AG09319 (cell line): Measurements from ENCODE around the gene HOXA10.

Experiments used
- DNase-seq: peaks from one replicate; pipeline ENCODE4 v3.0.0-alpha.2; 2010; ENCODE audit warnings: low read depth; ENCODE audit errors: extremely low read depth
- TF ChIP-seq, protein P1 (sequence below): IDR thresholded peaks from 2 replicates; pipeline ENCODE4 v1.5.1; 2011; ENCODE audit warnings: low read depth, mild to moderate bottlenecking, inconsistent platforms, low read length, moderate library complexity

Gene HOXA10

DNA sequence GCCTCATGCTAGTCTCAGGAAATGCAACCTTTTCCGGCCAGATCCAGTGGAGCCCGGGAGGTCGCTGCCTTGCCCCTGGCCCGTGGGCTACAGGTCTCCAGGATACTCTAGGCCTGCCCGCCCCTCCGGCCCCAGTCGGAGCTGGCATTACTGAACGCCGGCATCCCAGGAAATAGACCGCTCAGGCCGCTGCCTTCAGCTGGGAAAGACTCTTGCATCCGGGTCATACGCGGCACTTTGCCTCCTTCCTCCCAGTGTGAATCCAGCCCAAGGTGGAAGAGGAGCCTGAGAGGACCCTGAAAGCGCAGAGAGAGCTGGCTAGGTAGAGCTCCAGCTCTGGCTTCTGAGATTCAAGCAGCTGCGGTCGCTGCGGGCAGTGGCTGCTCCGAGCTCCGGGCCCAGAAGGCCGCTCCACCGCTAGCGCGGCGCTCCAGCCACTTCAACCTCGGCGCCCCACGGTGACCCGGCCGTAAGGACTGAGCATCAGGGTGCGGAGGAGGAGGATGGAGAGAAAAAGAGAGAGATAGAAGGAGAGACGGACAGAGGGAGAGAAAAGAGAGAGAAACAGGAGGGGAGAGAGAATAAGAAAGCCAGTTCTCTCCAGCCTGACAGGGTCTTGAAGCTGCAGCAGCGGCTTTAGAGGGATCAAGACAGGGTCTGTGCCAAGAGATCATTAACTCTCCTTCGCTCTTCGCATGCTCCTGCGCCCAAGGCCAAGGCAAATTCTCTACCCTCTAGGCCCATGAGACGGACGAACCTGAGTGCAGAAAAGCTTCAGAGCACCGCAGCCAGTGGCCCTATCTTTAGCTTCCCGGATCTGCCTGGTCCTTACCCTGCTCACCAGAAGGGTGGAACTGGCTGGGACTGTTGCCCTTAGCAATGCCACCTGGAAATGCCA is 1.8 kb upstream of the HOXA10 start:
- TF ChIP-seq, protein P1, sequence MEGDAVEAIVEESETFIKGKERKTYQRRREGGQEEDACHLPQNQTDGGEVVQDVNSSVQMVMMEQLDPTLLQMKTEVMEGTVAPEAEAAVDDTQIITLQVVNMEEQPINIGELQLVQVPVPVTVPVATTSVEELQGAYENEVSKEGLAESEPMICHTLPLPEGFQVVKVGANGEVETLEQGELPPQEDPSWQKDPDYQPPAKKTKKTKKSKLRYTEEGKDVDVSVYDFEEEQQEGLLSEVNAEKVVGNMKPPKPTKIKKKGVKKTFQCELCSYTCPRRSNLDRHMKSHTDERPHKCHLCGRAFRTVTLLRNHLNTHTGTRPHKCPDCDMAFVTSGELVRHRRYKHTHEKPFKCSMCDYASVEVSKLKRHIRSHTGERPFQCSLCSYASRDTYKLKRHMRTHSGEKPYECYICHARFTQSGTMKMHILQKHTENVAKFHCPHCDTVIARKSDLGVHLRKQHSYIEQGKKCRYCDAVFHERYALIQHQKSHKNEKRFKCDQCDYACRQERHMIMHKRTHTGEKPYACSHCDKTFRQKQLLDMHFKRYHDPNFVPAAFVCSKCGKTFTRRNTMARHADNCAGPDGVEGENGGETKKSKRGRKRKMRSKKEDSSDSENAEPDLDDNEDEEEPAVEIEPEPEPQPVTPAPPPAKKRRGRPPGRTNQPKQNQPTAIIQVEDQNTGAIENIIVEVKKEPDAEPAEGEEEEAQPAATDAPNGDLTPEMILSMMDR, result no peak
- DNase-seq, result no peak

DNA sequence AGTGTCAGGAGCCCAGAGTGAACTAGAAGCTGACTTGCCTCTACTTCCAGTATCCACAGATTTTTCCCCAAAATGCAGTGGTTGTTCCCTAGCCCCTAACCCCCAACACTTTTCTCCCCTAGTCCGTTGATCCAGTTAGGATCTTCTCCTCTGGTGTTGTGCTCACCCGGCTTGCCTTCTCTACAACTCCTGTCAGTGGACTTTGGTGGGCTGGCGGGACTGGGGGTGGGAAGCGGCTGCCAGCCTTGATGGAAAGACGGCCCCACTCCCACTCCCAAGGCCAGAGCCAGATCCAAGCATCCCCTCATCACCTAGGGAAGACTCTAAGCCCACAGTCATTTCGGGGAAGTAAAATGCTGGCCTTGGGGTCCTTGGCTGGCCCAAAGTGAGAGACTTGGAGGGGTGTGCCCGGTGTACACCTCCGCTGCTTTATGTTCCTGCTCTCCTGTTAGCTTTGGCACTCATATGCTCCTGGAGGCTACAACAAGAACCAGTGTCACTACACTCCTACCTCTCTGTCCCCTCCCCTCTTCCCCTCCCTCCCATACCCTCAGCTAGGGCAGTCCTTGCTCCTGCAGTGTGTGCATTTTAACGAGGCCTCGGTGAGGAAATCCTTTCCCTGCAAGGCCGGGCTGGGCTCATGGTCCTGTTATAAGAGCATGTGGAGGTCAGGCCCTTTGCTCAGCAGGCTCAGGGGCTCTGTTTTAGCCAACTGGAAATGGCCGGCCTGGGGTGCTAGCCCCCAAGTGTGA is 930 bp upstream of the HOXA10 start:
- TF ChIP-seq, protein P1, result no peak
- DNase-seq, result no peak

DNA sequence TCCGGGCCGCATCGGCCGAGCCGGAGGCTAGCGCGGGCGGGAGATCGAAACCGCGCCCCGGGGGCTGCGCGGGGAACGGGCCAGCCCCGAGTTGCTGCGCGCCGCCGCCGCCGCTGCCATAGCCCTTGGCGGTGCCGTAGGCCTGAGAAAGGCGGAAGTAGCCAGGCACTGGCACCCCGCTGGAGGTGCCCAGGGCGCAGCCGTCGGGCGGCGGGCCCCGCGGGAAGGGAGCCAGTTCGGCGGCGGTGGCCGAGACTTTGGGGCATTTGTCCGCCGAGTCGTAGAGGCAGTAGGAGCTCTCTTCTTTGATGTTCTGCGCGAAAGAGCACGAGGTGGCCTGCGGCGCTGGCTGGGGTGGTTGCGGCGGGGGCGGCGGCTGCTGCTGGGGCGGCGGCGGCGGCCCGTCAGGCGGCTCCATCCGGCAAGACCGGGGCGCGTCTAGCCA is 587 bp downstream of the HOXA10 start:
- TF ChIP-seq, protein P1, result no peak

DNA sequence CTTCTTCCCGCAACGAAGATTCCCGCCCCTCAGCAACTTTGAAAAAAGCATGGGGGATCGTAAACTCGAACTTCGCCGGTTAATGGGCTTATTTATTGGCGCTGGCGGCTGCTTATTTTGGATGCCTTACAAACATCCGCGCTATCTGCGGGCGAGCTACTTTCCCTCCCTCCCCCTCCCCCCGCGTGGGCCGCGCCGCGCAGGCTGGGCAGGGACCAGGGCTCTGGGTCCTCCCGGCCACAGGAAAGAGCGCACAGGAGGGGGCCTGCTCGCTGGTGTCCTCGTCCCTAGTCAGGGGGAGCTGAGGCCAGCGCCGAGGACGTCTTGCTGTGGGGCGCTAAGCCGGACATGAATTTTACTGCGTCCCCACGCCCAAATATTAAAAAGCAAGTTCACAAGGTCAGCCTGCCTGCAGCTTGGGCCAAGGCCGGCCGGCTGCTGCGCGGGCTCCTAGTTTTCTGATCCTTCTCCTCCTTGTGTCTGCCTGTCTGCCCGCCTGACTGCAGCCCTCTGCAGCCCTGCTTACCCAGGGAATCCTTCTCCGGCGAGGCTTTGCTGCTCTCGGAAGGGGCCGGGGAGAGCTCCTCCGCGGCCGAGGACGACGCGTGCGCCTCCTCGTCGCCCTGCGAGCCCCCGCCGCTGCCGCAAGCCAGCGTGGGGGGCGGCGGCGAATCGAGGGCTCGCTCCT is 1.2 kb downstream of the HOXA10 start:
- TF ChIP-seq, protein P1, result no peak
- DNase-seq, result no peak

More for the DNA sequence above, 587 bp downstream of the HOXA10 start:
- no peak for DNase-seq

DNA sequence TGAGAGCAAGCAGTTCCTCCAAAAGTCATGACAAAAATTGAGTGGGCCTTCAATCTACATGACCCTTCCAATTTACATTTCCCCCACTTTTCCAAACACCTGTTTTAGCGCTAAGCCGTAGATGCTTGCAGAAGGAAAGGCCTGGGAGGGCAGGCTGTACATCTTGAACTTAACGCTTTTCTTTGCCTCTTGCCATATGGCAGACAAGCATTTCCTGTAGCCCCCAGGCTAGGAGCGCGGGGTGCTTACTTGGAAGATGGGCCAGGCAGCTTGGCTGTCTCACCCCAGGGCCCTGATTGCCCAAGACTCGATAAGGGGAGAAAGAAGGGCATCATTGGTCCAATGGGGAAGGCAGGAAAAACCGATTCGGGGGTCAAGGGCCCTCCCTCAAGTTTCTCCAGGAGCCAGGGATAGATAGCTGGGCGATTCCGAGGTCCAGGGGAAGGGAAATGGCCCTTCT is 1.8 kb downstream of the HOXA10 start:
- TF ChIP-seq, protein P1, result no peak
- no peak for DNase-seq

DNA sequence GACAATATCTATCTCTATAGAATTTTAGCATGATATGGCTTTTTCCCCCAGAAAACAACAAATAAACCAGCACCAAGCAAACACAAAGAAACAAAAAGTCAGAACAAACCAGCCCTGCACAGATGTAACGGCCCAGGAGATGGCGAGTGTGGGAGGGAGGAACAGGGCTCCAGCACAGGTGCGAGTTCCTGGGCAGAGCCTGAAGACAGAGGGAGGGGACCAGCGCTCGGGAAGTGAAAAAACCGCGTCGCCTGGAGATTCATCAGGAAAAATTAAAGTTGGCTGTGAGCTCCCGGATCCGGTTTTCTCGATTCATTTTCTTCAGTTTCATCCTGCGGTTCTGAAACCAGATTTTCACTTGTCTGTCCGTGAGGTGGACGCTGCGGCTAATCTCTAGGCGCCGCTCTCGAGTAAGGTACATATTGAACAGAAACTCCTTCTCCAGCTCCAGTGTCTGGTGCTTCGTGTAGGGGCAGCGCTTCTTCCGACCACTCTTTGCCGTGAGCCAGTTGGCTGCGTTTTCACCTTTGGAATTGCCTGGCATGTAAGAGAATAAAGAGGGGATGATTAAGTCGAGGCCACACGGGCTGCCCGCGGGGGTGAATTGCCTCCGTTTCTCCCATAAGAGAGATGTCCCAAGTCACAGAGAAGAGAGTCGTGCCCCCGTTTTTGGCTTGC is 2.3 kb downstream of the HOXA10 start:
- DNase-seq, result no peak
- TF ChIP-seq, protein P1, result no peak
